Heart left ventricle (tissue), 16 donors: ENCODE measurements around the gene STK38L. TPM values are rescaled to one million over a fixed set of nuclear protein-coding genes. Genes with fewer than 3 reads are reported as not detected.

Experiments used
- ATAC-seq, 4 donors: fragments of 200-7000 bp; cut with Tn5 transposase; one replicate each; pipeline ENCODE4 v1.9.1; 2020 to 2022; ENCODE audit warnings: moderate library complexity in 4 of 4, mild to moderate bottlenecking in 3 of 4, moderate number of reproducible peaks in 1 of 4
- DNase-seq, 5 donors: peaks; one replicate each; pipeline ENCODE4 v3.0.0-alpha.2; 2020
- H3K27ac ChIP-seq, 12 donors: fragments of 200-600 bp; sonication (generic) in 4 of 12; one replicate each; pipeline versions ENCODE4 v1.5.0 to v1.8.0; 2016 to 2022; ENCODE audit warnings: mild to moderate bottlenecking in 2 of 12
- H3K27me3 ChIP-seq, 9 donors: fragments of 200-600 bp; sonication (generic) in 2 of 9; one replicate each; pipeline versions ENCODE4 v1.5.1 to v1.8.0; 2016 to 2022; ENCODE audit warnings: mild to moderate bottlenecking in 3 of 9
- H3K36me3 ChIP-seq, 9 donors: fragments of 200-600 bp; sonication (generic) in 2 of 9; one replicate each; pipeline versions ENCODE4 v1.5.0 to v1.8.0; 2018 to 2022; ENCODE audit warnings: mild to moderate bottlenecking in 2 of 9
- H3K4me1 ChIP-seq, 12 donors: fragments of 200-600 bp; sonication (generic) in 4 of 12; one replicate each; pipeline versions ENCODE4 v1.5.0 to v1.8.0; 2016 to 2022; ENCODE audit warnings: mild to moderate bottlenecking in 3 of 12
- H3K4me3 ChIP-seq, 12 donors: fragments of 200-600 bp; sonication (generic) in 4 of 12; one replicate each; pipeline versions ENCODE4 v1.5.0 to v1.8.0; 2017 to 2022; ENCODE audit warnings: mild to moderate bottlenecking in 9 of 12, moderate library complexity in 4 of 12
- H3K9me3 ChIP-seq, 12 donors: fragments of 200-600 bp; sonication (generic) in 4 of 12; one replicate each; pipeline versions ENCODE4 v1.5.0 to v1.8.0; 2016 to 2022; ENCODE audit warnings: mild to moderate bottlenecking in 1 of 12
- CTCF ChIP-seq, 12 donors: fragments of 200-600 bp; sonication (generic) in 4 of 12; IDR thresholded peaks; one replicate each; pipeline versions ENCODE4 v1.5.0 to v1.8.0; 2018 to 2022; ENCODE audit warnings: antibody characterized with exemption in 12 of 12, mild to moderate bottlenecking in 5 of 12
- POLR2A ChIP-seq, 2 donors: fragments of 450-650 bp; IDR thresholded peaks; one replicate each; pipeline ENCODE4 v1.6.1; 2017; ENCODE audit warnings: antibody characterized with exemption in 2 of 2, mild to moderate bottlenecking in 2 of 2, moderate library complexity in 2 of 2
- WGBS, 4 donors: extraction: QIAGEN DNeasy Blood & Tissue Kit in 2 of 4; methylation state at CpG; one replicate each; pipeline versions ENCODE4 v1.1.5 to v1.1.7; 2013 to 2018; 5-methylcytosine and 5-hydroxymethylcytosine counted together
- intact Hi-C, 10 donors: fragments of 100-400 bp; cut with DNase I; formaldehyde crosslinking; loops; one replicate each; pipeline versions ENCODE4 v1.11.1 to v1.14.2; 2022
- polyA plus RNA-seq, 2 donors: library from polyadenylated mRNA; stranded (reverse); fragments of 200-250 nt; gene quantifications; one replicate each; pipeline ENCODE4 v1.2.3, GENCODE V29; 2013
- total RNA-seq, 9 donors: library from RNA; depleted of rRNA in 2 of 9; stranded (reverse); fragments of >200 nt in 2 of 9; fragmentation: NEBNext Ultra II Directional in 3 of 9; extraction: Animal tissue kit (Norgen Biotek cat#: 25700) in 3 of 9; gene quantifications; one replicate each; pipeline versions ENCODE4 v1.1.0 to v1.2.4, GENCODE V29; 2016 to 2023
- donor health status: ischemic (EF 13 %, LVEDD 7.1; RV severe dilation, severe dysfunction).
- donor health status: healthy with polysubstance abuse.
- donor health status: DM: no; HTN: yes; CAD: no.
- donor health status: DM: no; HTN: no; CAD: no.
- donor health status: ischemic (EF 25% LVEDD 6.9; RV normal size, moderate dysfunction).
- donor health status: ischemic (EF 25% LVEDD 5.7; RV mildly dilated, moderate dysfunction).
- donor health status: healthy.
- donor health status: DM: yes; HTN: yes; CAD: no.
- donor health status: ischemic (EF 35%, LVEDD 5.7; RV mildly dilated, moderate dysfunction).
- donor health status: nonischemic (EF 11% LVEDD 7.7; RV severe dilation, severe dysfunction).
- donor health status: DM: yes; HTN: yes; CAD: no.
- donor health status: PGD.
- donor health status: ischemic (EF 29% LVEDD 5.4; RV normal size, mild dysfunction).
- donor health status: nonischemic (EF 23%, LVEDD 6.1; RV moderate dilation, normal function).

The STK38L gene
- total and polyA plus RNA-seq, 11 donors = 21.1 to 142 (median 55.2) TPM

GRCh38 chr12:27331927-27332324, 87.8 kb downstream of the STK38L start:
- Histone ChIP-seq H3K36me3 (peaks cover 0 to 15% (median 9%) of the 10 kb centered on the region in 9 donors), H3K27me3 (peaks cover 0 to 6% (median 0%) of the 10 kb centered on the region in 9 donors), H3K4me1 (peaks cover 0 to 30% (median 6%) of the 10 kb centered on the region in 12 donors), H3K9me3 (no peaks in the 10 kb centered on the region), H3K27ac (peak overlapping the region in 1 of 12 donors; percentile 78), H3K4me3 (peak overlapping the region in 6 of 12 donors; percentile 66 to 78 (median 74))
- intact Hi-C loops = loop anchor here in 5 of 10 donors (10.0 kb wide), 3 partner anchors 323 to 343 kb away; no protein-coding TSS in a partner anchor
- TF ChIP-seq POLR2A (IDR thresholded peaks at IDR 0.05) (no peak), CTCF (IDR thresholded peaks at IDR 0.05) (no peak)
- peak in 1 of 4 donors; percentile 6 for ATAC-seq
- no peak for DNase-seq
- WGBS, 4 donors = 38 to 62% (median 47%) methylated on average over 3 of the region's 3 CpGs

GRCh38 chr12:27332407-27332713, 88.3 kb downstream of the STK38L start:
- Histone ChIP-seq H3K9me3 (no peaks in the 10 kb centered on the region), H3K4me3 (peak overlapping the region; percentile 55 to 78 (median 65)), H3K4me1 (peaks cover 0 to 30% (median 6%) of the 10 kb centered on the region in 12 donors), H3K27me3 (peaks cover 0 to 6% (median 0%) of the 10 kb centered on the region in 9 donors), H3K27ac (no peak overlapping the region), H3K36me3 (peaks cover 0 to 11% (median 6%) of the 10 kb centered on the region in 9 donors)
- DNase-seq = no peak
- no peak for ATAC-seq
- TF ChIP-seq CTCF (IDR thresholded peaks at IDR 0.05) (no peak), POLR2A (IDR thresholded peaks at IDR 0.05) (no peak)
- WGBS, 4 donors = 10 to 14% (median 11%) methylated on average over 10 of the region's 10 CpGs
- intact Hi-C loops = loop anchor here in 5 of 10 donors (10.0 kb wide), 3 partner anchors 322 to 342 kb away; no protein-coding TSS in a partner anchor

GRCh38 chr12:27332714-27333402, 88.8 kb downstream of the STK38L start, which contains the start of gene BMAL2:
BMAL2 (plus strand) TSS chr12:27332836; CDS start chr12:27333073, 237 bp downstream.
- peaks cover 0 to 6% (median 1%) of the 10 kb centered on the region in 9 donors for H3K36me3 ChIP-seq
- peak; percentile 27 to 68 (median 43) for DNase-seq
- intact Hi-C loops = loop anchor here in 5 of 10 donors (10.0 kb wide), 3 partner anchors 322 to 342 kb away; no protein-coding TSS in a partner anchor
- peaks cover 0 to 30% (median 6%) of the 10 kb centered on the region in 12 donors for H3K4me1 ChIP-seq
- ATAC-seq = peak in 3 of 4 donors; percentile 64 to 81 (median 80)
- peak within 1 kb of the TSS; percentile 55 to 78 (median 65) for H3K4me3 ChIP-seq
- no peaks in the 10 kb centered on the region for H3K9me3 ChIP-seq
- TF ChIP-seq CTCF (IDR thresholded peaks at IDR 0.05) = no peak
- no peak for TF ChIP-seq POLR2A (IDR thresholded peaks at IDR 0.05)
- 1% methylated on average over 19 to 95 of the region's 96 CpGs for WGBS, 4 donors
- H3K27me3 ChIP-seq = peaks cover 0 to 6% (median 0%) of the 10 kb centered on the region in 9 donors
- peak within 1 kb of the TSS in 2 of 12 donors; percentile 5 to 78 for H3K27ac ChIP-seq

GRCh38 chr12:27333403-27334009, 89.4 kb downstream of the STK38L start:
- 3% methylated on average over 31 to 40 of the region's 40 CpGs for WGBS, 4 donors
- H3K27me3 ChIP-seq = peaks cover 0 to 6% (median 0%) of the 10 kb centered on the region in 9 donors
- peak overlapping the region in 1 of 12 donors; percentile 5 for H3K27ac ChIP-seq
- H3K9me3 ChIP-seq = no peaks in the 10 kb centered on the region
- H3K4me1 ChIP-seq = peaks cover 0 to 30% (median 6%) of the 10 kb centered on the region in 12 donors
- DNase-seq (peak in 4 of 5 donors; percentile 30 to 70 (median 41)), ATAC-seq (peak in 3 of 4 donors; percentile 25 to 61 (median 30))
- intact Hi-C loops = loop anchor here in 5 of 10 donors (10.0 kb wide), 3 partner anchors 321 to 341 kb away; no protein-coding TSS in a partner anchor
- no peak for TF ChIP-seq POLR2A (IDR thresholded peaks at IDR 0.05)
- TF ChIP-seq CTCF (IDR thresholded peaks at IDR 0.05) = no peak
- no peaks in the 10 kb centered on the region for H3K36me3 ChIP-seq
- H3K4me3 ChIP-seq = peak overlapping the region; percentile 55 to 78 (median 65)
